ENCODE measurements around the gene KAT8.
"Not testable (repeated sequence)": the region's sequence is repeated elsewhere in the genome, so short reads cannot be mapped to it uniquely, and the experiment has no call there.

The KAT8 gene

GRCh38 chr16:31083981-31084380 is 33.5 kb upstream of the KAT8 start:
- no peak for DNase-seq (ENCODE audit: low read depth in 3 of 3)

GRCh38 chr16:31084584-31085302 is 32.7 kb upstream of the KAT8 start:
- no peak for DNase-seq (ENCODE audit: low read depth in 3 of 3)

GRCh38 chr16:31085411-31085810 is 32.1 kb upstream of the KAT8 start:
- no peak for DNase-seq (ENCODE audit: low read depth in 3 of 3)

GRCh38 chr16:31085873-31086628 is 31.4 kb upstream of the KAT8 start:
- no peak for DNase-seq (ENCODE audit: low read depth in 3 of 3)

- DNase-seq (ENCODE audit: low read depth in 3 of 3), result no peak
Measured at GRCh38 chr16:31086629-31086906, 30.9 kb upstream of the KAT8 start.

- DNase-seq (ENCODE audit: low read depth in 3 of 3), result no peak
Measured at GRCh38 chr16:31087481-31087880, 30.0 kb upstream of the KAT8 start.

- no peak for DNase-seq (ENCODE audit: low read depth in 3 of 3)
Measured at GRCh38 chr16:31087971-31088370, 29.5 kb upstream of the KAT8 start.

GRCh38 chr16:31088459-31089183 is 28.8 kb upstream of the KAT8 start, which contains the start of gene PRSS53:
Gene PRSS53 (minus strand): TSS chr16:31088943. CDS start chr16:31088809, 134 bp downstream.
- no peak for DNase-seq (ENCODE audit: low read depth in 3 of 3)

- DNase-seq (ENCODE audit: low read depth in 3 of 3), result no peak
Measured at GRCh38 chr16:31089199-31089598, 28.3 kb upstream of the KAT8 start.

GRCh38 chr16:31090540-31090939 is 26.9 kb upstream of the KAT8 start:
- DNase-seq (ENCODE audit: low read depth in 3 of 3), result no peak

GRCh38 chr16:31092330-31092729 is 25.1 kb upstream of the KAT8 start:
- no peak for DNase-seq (ENCODE audit: low read depth in 3 of 3)

- no peak for DNase-seq (ENCODE audit: low read depth in 3 of 3)
Measured at GRCh38 chr16:31093132-31093703, 24.2 kb upstream of the KAT8 start.

- no peak for DNase-seq (ENCODE audit: low read depth in 3 of 3)
Measured at GRCh38 chr16:31094088-31094423, 23.4 kb upstream of the KAT8 start.

- peak; percentile 84 to 90 (median 85) for DNase-seq (ENCODE audit: low read depth in 3 of 3)
Measured at GRCh38 chr16:31094424-31095120, 22.9 kb upstream of the KAT8 start, which contains the start of gene VKORC1. Gene VKORC1 (minus strand): TSS chr16:31094797. CDS start chr16:31094729, 68 bp downstream.

- no peak for DNase-seq (ENCODE audit: low read depth in 3 of 3)
Measured at GRCh38 chr16:31099860-31100638, 17.4 kb upstream of the KAT8 start.

GRCh38 chr16:31100876-31101641 is 16.4 kb upstream of the KAT8 start:
- not testable (repeated sequence) for DNase-seq (ENCODE audit: low read depth in 3 of 3)

GRCh38 chr16:31105677-31106213 is 11.7 kb upstream of the KAT8 start:
- peak; percentile 71 to 79 (median 78) for DNase-seq (ENCODE audit: low read depth in 3 of 3)

GRCh38 chr16:31106509-31107464 is 10.7 kb upstream of the KAT8 start:
- no peak for DNase-seq (ENCODE audit: low read depth in 3 of 3)

- peak in 2 of 3 donors; percentile 34 to 51 for DNase-seq (ENCODE audit: low read depth in 3 of 3)
Measured at GRCh38 chr16:31107465-31107867, 10.0 kb upstream of the KAT8 start.
